GM21786 (cell line): Measurements from ENCODE around the gene DHCR24.

ENCODE experiments used
- ATAC-seq: cut with Tn5 transposase; IDR thresholded peaks from one replicate; pipeline ENCODE4 v1.9.1; 2021; ENCODE audit not compliant: unreplicated experiment

Gene DHCR24

DNA sequence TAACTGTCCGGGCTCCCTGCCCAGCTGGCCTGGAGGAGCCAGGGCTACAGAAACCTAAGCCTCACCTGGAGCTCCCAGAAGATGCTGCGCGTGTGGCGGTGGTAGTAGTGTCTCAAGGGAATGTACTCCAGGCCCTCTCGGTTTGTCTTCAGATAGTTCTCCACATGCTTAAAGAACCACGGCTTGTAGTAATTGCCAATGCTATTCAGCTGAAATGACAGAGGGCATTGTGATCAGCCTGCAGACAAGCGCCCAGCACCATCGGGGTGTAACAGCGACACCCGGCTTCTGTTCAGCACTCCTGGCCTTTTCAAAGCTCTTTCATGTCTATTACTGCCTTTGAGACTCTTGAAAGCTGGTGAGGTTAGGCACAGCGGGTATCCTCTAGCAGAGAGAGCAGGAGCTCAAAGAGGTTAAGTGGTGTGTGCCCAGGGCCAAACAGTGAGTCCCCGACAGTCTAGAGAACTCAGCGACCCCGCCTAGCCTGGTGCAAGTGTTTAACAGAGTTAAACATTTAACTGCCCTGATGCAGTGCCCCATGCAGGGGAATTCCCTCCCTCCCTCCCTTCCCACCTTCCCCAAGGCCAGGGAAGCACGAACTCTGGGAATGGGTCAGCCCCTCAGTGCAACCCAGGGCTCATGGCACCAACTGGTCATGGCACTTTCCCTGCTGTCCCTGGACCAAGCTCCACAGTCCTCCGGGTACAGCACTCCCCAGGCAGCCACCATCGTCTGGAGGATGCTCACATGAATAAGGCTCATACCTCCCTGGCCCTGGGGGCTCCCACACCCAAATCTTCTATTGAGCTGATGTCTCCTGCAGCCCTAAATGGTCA is 21.5 kb downstream of the DHCR24 start:
- ATAC-seq: no peak

GRCh38 chr1:54864460-54865208 is 22.4 kb downstream of the DHCR24 start:
- no peak for ATAC-seq

DNA sequence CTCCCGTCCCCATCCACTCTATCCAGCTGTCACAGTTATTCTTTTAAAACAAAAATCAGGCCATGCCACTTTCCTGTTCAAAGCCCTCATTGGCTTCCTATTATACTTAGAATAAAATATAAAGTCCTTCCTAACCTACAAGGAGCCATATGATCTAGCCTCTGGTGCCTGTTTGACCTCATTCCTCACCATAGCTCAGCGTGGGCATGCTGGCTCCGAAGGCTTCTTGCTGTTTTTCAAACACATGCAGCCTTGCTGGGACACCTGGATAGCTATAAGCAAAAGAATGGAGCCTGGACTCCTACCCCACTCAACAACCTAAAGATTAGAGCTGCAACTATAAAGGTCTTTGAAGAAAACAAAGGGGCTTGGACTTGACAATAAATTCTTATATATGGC is 23.7 kb downstream of the DHCR24 start:
- no peak for ATAC-seq

- peak; percentile 71 for ATAC-seq
Observed at GRCh38 chr1:54861070-54861761, 25.8 kb downstream of the DHCR24 start.

GRCh38 chr1:54859700-54860391 is 27.1 kb downstream of the DHCR24 start:
- no peak for ATAC-seq

DNA sequence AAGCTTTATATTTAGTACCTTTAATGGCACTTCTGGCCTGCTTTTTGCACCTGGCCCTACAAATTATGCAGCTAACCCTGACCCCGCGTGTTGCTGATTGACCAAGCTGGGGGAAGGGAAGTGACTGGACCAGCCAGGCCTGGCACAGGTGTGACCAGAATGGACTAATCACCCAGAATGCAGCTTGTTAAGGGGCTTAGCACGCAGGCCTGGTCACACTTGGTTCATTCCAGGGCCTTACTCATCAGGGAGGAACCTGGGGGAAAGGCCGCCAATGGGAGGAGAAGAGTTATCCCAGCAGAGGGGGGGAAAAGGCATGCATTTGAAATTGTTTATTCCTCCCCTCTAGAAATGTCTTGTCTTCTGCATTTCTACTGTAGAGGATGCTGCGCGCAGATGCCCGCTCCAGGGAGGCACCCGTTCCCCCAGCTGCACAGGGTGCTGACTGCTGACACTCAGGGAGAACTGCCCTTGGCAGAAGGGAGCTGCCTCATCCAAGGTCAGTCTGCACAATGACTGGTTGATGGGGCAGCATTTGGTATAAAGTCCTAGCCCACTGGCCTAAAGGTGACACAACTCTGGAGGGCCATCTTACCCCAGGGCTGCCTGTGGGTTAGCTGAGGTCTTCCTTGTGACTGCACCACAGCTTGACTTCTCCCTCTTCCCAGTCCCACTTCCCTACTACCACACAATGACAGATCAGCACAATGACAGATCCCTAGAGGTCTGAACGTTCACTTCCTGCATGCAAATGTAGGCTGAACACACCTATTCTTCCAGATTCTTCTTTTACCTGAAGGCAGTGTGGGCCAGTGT is 29.0 kb downstream of the DHCR24 start:
- no peak for ATAC-seq

DNA sequence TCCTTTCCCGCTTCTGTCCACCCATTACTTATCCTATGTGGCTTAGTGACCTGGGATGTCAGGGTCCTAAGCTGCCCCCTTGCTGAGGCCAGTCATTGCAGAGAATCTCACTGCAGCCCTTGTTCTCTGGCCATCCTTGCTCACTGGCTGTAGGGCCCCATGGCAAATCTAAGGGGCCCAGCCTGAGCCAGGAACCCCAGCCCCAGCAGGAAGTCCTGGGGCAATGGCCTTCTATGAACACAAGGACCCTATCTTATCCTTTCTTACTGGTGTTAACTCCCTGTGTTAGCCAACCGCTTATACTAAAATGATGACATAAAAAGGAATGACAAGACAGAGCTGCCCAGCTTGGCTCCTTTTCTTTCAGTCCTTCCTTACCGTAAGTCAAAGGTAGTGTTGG is 29.9 kb downstream of the DHCR24 start:
- ATAC-seq: no peak

- ATAC-seq: no peak
Observed at GRCh38 chr1:54854381-54855020, 32.5 kb downstream of the DHCR24 start.

DNA sequence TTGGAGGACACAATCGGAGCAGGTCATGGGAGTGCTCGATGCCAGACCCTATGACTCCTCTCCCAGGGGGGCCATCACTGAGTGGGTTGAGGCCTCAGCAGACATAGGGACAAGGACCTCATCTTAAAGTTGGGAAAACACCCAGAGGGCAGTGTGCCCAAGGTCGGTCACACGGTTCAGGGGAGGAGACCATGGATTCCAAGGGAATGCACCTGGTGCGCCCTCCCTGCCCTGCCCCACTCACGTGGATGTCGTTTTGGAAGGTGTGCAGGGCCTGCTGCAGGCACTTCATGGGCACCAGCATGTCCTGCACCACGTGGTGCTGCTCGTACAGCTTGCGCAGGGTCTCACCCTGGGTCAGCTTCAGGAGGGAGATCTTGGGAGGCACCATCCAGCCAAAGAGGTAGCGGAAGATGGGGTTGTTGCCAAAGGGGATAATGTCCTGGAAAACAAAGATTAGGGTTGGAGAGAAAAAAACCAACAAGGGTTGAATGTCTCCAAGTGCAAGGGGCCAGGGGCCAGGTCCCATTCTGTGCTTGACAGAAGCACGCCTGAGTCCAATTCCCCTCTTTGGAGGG is 33.1 kb downstream of the DHCR24 start:
- ATAC-seq: no peak

DNA sequence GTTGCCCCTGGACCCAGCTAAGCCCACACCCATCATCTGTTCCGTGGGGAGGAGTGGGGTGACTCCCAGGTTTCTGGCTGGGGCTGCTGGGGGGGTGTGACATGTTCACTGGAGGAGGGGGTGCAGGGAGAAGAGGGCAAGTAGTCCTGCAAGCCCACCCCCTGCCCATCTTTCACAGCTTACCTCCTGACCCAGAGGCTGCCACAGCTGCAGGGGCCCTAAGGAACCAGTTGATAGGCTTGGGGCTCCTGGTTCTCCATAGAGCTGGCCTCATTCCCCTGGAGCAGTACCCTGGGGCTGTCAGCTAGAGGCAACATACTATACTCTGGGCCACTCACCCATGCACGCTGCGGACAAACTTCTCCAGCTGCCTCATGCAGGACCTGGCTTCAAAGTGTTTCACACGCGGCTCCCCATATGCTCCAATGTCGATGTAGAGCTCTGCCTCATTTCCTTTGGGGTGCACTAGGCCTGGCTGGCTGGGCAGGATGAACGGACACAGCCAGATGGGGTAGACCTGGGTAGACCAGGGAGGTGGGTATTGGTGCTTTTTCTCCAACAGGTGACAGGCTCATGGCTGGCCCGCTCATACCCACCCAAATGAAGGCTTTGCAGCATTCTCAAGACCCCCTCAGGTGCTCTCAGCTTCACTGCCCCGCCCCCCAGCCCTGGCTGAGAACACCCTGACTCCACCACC is 33.8 kb downstream of the DHCR24 start:
- no peak for ATAC-seq

DNA sequence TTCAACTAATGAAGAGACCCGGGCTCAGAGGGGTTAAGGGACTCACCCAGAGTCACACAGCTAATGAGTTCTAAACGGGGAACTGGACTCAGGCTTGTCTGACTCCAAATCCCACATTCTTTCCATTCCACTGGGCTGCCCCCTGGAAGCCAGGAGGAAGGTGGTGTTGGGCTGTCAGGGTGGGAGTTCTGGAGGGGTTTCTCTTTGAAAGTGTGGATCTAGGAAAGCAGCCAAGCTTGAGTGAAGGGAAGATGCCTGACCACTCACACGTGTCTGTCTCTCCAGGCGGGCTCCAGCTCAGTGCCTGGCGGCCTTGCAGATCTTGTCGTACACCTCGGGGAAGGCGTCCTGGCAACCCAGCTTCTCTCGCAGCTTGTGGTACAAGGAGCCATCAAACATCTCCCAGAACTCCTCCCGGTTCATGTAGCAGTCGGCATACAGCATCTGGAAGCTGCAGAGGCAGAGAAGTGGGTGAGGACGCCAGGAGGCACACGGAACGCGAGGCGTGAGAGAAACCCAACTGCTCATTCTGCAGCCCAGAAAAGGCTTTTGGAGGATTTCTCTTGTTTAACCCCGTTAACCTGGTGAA is 35.0 kb downstream of the DHCR24 start:
- no peak for ATAC-seq

- ATAC-seq: no peak
Observed at GRCh38 chr1:54851406-54851805, 35.6 kb downstream of the DHCR24 start.

GRCh38 chr1:54850737-54851136 is 36.3 kb downstream of the DHCR24 start:
- no peak for ATAC-seq

GRCh38 chr1:54850069-54850730 is 36.8 kb downstream of the DHCR24 start:
- no peak for ATAC-seq

DNA sequence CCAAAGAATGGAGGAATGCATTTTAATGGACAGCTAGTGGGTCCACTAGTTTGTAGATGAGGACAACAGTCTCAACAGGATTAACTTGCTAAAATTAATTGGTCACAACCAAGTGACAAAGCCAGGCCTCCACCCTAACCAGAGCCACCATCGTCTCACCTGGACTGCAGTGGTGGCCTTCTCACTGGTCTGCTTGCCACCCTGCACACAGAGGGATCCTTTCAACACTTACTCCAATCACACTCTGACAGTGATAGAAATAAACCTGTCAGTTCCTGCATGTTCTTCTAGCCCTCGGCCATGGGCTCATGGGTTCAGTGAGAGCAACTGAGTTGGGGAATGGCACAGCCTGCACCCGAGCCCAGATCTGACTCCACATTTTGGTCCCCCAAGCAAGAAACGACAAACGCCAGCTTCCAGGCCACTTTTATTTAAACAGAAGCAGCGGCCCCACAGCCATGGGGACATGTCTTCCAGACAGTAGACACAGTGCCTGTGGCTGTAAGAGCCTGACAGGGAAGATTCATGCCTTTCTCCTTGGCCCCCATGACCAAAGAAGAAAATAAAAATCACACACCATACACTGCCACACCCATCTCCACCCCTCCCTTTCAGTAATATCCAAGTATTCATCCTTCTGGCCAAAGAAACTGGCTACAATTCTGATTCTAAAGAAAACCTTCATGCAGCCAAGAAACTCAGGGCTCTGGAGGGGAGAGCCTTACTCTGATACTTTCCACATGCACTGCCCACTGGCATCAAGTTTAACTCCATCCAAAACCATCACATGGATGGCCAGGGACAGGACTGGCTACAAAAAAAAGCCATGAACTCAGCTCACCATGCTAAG is 37.6 kb downstream of the DHCR24 start:
- no peak for ATAC-seq

DNA sequence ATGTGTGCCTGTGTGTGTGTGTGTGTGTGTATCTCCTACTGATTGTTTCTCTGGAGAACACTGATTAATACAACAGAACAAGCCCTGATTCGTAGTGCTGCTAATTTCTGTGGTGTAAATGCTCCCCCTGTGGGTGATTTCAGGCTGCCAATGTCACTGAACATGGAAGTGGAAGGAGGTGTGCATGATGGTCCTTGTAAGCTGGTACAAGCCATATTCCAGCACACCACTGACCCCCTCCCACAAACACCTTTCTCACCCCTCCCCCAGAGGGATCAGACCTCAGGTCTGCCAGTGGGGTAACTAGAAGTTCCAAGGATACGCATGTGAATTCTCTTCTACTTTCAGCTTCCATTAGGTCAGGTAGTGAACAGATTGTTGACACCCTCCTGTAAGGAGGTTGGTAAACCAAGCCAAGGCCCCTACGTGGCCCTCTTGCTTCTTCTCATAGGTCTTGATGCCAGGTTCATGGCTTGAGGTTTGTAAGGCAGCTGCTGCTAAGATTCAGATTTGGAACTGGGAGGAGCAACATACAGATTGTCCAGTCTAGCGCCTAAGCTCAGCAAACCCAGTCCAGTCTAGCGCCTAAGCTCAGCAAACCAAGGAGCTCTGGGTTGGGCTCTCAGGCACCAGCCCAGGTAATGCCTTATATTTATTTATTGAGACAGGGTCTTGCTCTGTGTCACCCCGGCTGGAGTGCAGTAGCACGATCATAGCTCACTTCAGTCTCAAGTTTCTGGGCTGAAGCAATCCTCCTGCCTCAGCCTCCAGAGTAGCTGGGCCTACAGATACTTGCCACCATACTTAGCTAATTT is 38.7 kb downstream of the DHCR24 start:
- ATAC-seq: no peak
